Liver (tissue), 9 donors: ENCODE data around the gene CEP164. TPM values are rescaled to one million over a fixed set of nuclear protein-coding genes. Genes with fewer than 3 reads are reported as not detected.
"Not testable (repeated sequence)": the region's sequence is repeated elsewhere in the genome, so short reads cannot be mapped to it uniquely, and the experiment has no call there.

Source experiments
- DNase-seq: peaks from one replicate; pipeline ENCODE4 v3.0.0-alpha.2; 2017; ENCODE audit warnings: low spot score
- H3K27ac ChIP-seq, 2 donors: one replicate each; pipeline ENCODE4 v1.7.0; 2013; ENCODE audit warnings: inconsistent platforms in 2 of 2, low read length in 2 of 2, control low read depth in 1 of 2, low read depth in 1 of 2, mild to moderate bottlenecking in 1 of 2
- H3K27me3 ChIP-seq, 4 donors: one replicate each; pipeline versions ENCODE4 v1.6.1 to v1.7.0; 2013; ENCODE audit warnings: low read length in 3 of 4, inconsistent platforms in 1 of 4, mild to moderate bottlenecking in 1 of 4, moderate library complexity in 1 of 4; ENCODE audit not compliant: control insufficient read depth in 4 of 4, insufficient read depth in 4 of 4
- H3K36me3 ChIP-seq, 4 donors: one replicate each; pipeline versions ENCODE4 v1.6.1 to v1.7.0; 2013; ENCODE audit warnings: low read length in 3 of 4, mild to moderate bottlenecking in 3 of 4, low read depth in 1 of 4, moderate library complexity in 1 of 4; ENCODE audit not compliant: control insufficient read depth in 4 of 4, insufficient read depth in 3 of 4
- H3K4me1 ChIP-seq, 4 donors: one replicate each; pipeline versions ENCODE4 v1.6.1 to v1.7.0; 2013; ENCODE audit warnings: low read length in 3 of 4, mild to moderate bottlenecking in 3 of 4, moderate library complexity in 1 of 4; ENCODE audit not compliant: control insufficient read depth in 4 of 4, insufficient read depth in 4 of 4
- H3K4me3 ChIP-seq, 3 donors: one replicate each; pipeline versions ENCODE4 v1.6.1 to v1.7.0; 2013; ENCODE audit warnings: low read length in 3 of 3, control low read depth in 1 of 3, low read depth in 1 of 3, mild to moderate bottlenecking in 1 of 3
- H3K9ac ChIP-seq, 2 donors: one replicate each; pipeline ENCODE4 v1.7.0; 2013; ENCODE audit warnings: low read length in 2 of 2, mild to moderate bottlenecking in 2 of 2, moderate library complexity in 2 of 2, control low read depth in 1 of 2, low read depth in 1 of 2
- H3K9me3 ChIP-seq, 4 donors: one replicate each; pipeline versions ENCODE4 v1.6.1 to v1.7.0; 2013; ENCODE audit warnings: low read length in 3 of 4; ENCODE audit not compliant: control insufficient read depth in 4 of 4
- FOXA1 ChIP-seq: IDR thresholded peaks from 2 replicates; pipeline ENCODE4 v1.6.1; 2016; ENCODE audit warnings: antibody characterized with exemption
- HNF4A ChIP-seq, 2 donors: conservative IDR thresholded peaks; 2 replicates each; pipeline ENCODE4 v1.6.1; 2016; ENCODE audit warnings: antibody characterized with exemption in 2 of 2, mild to moderate bottlenecking in 2 of 2
- RAD21 ChIP-seq, 2 donors: IDR thresholded peaks; 2 replicates each; pipeline ENCODE4 v1.6.1; 2016; ENCODE audit warnings: antibody characterized with exemption in 2 of 2, mild to moderate bottlenecking in 2 of 2
- REST ChIP-seq: IDR thresholded peaks from 2 replicates; pipeline ENCODE4 v1.6.1; 2016; ENCODE audit warnings: antibody characterized with exemption, mild to moderate bottlenecking
- TAF1 ChIP-seq: conservative IDR thresholded peaks from 2 replicates; pipeline ENCODE4 v1.6.1; 2016; ENCODE audit warnings: antibody characterized with exemption, mild to moderate bottlenecking
- WGBS: extraction: QIAGEN DNeasy Blood & Tissue Kit; methylation state at CpG from one replicate; pipeline ENCODE4 v1.1.7; 2013; 5-methylcytosine and 5-hydroxymethylcytosine counted together
- polyA plus RNA-seq, 2 donors: library from polyadenylated mRNA; stranded (reverse) in 1 of 2; unstranded in 1 of 2; fragments of 200-250 nt in 1 of 2; fragments of >200 nt in 1 of 2; fragmentation: Nextera tagmentation in 1 of 2; extraction: Ambion mirVana in 1 of 2; gene quantifications; one replicate each; pipeline versions ENCODE4 v1.2.1 to v1.2.3, GENCODE V29; 2013 to 2015
- total RNA-seq, 2 donors: library from RNA; depleted of rRNA; stranded (reverse); fragments of >200 nt; gene quantifications; one replicate each; pipeline ENCODE4 v1.2.3, GENCODE V29; 2014
- TF ChIP-seq, protein P1 (sequence below): fragments of 150-350 bp; IDR thresholded peaks from 2 replicates; pipeline ENCODE4 v1.5.1; 2017; ENCODE audit warnings: improper control_type of control experiment, low read depth, low read length; ENCODE audit not compliant: missing input control
- donor health status: healthy.
- donor health status: healthy.
- donor health status: healthy.
- donor health status: healthy.
- donor health status: healthy.

The CEP164 gene
- total and polyA plus RNA-seq, 4 donors: 4.1 to 12.3 (median 5.9) TPM

GRCh38 chr11:117399100-117399840 is 71.6 kb downstream of the CEP164 start:
- 98% methylated on average over 2 of the region's 2 CpGs for WGBS
- H3K36me3 ChIP-seq: peaks cover 5 to 36% (median 18%) of the 10 kb centered on the region in 4 donors
- not testable (repeated sequence) for DNase-seq, H3K27ac ChIP-seq, H3K27me3 ChIP-seq, H3K9me3 ChIP-seq, H3K4me3 ChIP-seq, H3K9ac ChIP-seq, H3K4me1 ChIP-seq

DNA sequence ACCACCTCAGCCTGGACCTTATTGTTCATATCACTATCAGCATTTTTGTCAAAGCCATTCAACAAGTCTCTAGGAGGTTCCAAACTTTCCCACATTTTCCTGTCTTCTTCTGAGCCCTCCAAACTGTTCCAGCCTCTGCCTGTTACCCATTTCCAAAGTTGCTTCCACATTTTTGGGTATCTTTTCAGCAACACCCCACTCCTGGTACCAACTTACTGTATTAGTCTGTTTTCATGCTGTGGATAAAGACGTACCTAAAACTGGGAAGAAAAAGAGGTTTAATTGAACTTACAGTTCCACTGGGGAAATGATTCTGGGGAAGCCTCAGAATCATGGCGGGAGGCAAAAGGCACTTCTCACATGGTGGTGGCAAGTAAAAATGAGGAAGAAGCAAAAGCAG is 78.2 kb downstream of the CEP164 start:
- H3K4me1 ChIP-seq, H3K27ac ChIP-seq, H3K27me3 ChIP-seq, H3K4me3 ChIP-seq, H3K9me3 ChIP-seq, H3K9ac ChIP-seq, DNase-seq: not testable (repeated sequence)
- 98% methylated on average over 2 of the region's 2 CpGs for WGBS
- peaks cover 0 to 23% (median 7%) of the 10 kb centered on the region in 4 donors for H3K36me3 ChIP-seq

DNA sequence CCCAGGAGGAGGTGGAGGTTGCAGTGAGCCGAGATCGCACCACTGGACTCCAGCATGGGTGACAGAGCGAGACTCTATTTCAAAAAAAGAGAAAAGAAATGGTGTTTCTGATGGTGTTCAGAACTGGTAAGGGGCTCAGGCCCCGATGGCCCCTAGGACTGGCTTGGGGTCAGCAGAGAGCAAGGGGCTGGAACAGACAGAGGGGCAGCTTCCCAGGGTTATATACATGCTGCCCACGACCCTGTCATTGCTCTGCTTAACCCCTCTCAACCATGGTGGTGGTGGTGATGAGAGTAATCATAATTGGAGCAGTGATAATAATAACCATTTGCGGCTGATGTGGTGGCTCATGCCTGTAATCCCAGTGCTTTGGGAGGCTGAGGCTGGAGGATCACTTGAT is 79.4 kb downstream of the CEP164 start:
- H3K9ac ChIP-seq: no peak overlapping the region
- no peak for DNase-seq
- no peak overlapping the region for H3K27ac ChIP-seq
- no peaks in the 10 kb centered on the region for H3K27me3 ChIP-seq
- TF ChIP-seq TAF1 (no peak), RAD21 (IDR thresholded peaks at IDR 0.05) (no peak)
- H3K4me1 ChIP-seq: no peaks in the 10 kb centered on the region
- H3K36me3 ChIP-seq: peaks cover 0 to 29% (median 8%) of the 10 kb centered on the region in 4 donors
- H3K4me3 ChIP-seq: no peak overlapping the region
- peaks cover 0 to 5% (median 2%) of the 10 kb centered on the region in 4 donors for H3K9me3 ChIP-seq
- 99% methylated on average over 6 of the region's 6 CpGs for WGBS

DNA sequence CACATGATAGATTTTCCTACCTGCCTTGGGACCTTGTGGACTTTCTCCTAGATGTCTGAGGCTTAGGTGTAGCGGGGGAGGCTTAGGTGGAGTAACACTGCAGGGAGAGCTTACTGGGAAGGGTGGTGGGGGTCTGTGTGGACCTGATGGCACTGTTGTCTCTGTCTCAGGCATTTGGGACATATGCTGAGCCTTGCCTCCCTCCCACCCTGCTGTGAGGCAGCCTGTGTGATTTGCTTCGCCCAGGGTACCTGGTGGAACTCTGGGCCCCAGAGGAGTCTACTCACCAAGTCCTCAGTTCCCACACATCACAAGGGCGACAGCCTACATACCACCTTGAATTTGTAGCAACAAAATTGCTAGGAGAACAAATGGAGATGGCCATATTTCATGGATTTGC is 80.7 kb downstream of the CEP164 start:
- no peak overlapping the region for H3K9ac ChIP-seq
- peaks cover 0 to 29% (median 9%) of the 10 kb centered on the region in 4 donors for H3K36me3 ChIP-seq
- no peaks in the 10 kb centered on the region for H3K4me1 ChIP-seq
- H3K9me3 ChIP-seq: peaks cover 0 to 5% (median 2%) of the 10 kb centered on the region in 4 donors
- TF ChIP-seq, protein P1, sequence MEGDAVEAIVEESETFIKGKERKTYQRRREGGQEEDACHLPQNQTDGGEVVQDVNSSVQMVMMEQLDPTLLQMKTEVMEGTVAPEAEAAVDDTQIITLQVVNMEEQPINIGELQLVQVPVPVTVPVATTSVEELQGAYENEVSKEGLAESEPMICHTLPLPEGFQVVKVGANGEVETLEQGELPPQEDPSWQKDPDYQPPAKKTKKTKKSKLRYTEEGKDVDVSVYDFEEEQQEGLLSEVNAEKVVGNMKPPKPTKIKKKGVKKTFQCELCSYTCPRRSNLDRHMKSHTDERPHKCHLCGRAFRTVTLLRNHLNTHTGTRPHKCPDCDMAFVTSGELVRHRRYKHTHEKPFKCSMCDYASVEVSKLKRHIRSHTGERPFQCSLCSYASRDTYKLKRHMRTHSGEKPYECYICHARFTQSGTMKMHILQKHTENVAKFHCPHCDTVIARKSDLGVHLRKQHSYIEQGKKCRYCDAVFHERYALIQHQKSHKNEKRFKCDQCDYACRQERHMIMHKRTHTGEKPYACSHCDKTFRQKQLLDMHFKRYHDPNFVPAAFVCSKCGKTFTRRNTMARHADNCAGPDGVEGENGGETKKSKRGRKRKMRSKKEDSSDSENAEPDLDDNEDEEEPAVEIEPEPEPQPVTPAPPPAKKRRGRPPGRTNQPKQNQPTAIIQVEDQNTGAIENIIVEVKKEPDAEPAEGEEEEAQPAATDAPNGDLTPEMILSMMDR: no peak
- no peak for TF ChIP-seq HNF4A (conservative IDR thresholded peaks at IDR 0.05)
- TF ChIP-seq FOXA1: no peak
- no peak overlapping the region for H3K4me3 ChIP-seq
- no peak overlapping the region for H3K27ac ChIP-seq
- DNase-seq: no peak
- H3K27me3 ChIP-seq: no peaks in the 10 kb centered on the region
- WGBS: 98% methylated on average over 3 of the region's 3 CpGs

GRCh38 chr11:117409511-117409910 is 81.9 kb downstream of the CEP164 start:
- Histone ChIP-seq H3K9me3 (peaks cover 0 to 5% (median 2%) of the 10 kb centered on the region in 4 donors), H3K4me1 (no peaks in the 10 kb centered on the region), H3K4me3 (no peak overlapping the region), H3K27ac (no peak overlapping the region), H3K27me3 (no peaks in the 10 kb centered on the region), H3K36me3 (peaks cover 0 to 29% (median 9%) of the 10 kb centered on the region in 4 donors), H3K9ac (no peak overlapping the region)
- TF ChIP-seq, protein P1: no peak
- TF ChIP-seq REST: no peak
- no peak for DNase-seq
- WGBS: 97% methylated on average over 12 of the region's 12 CpGs
